ENCODE measurements around the gene EXOSC2. TPM values are rescaled to one million over a fixed set of nuclear protein-coding genes. Genes with fewer than 3 reads are reported as not detected.

EXOSC2 gene
- total and polyA plus RNA-seq, 2 of the 8 experiments (the other 6 are each of a cell fraction or from before 2014, with no cell fraction given): 47.8 to 93.6 TPM

- Histone ChIP-seq H4K20me1 (replicated peaks in 1 of 2; ENCODE audit: control insufficient read depth in 1 of 2, insufficient read depth in 2 of 2, low read length in 2 of 2) (peaks cover 7 to 21% of the 10 kb centered on the region in 2 experiments), H2BK5ac (ENCODE audit: low read depth, low read length) (no peak overlapping the region), H3K9me3 (ENCODE audit: insufficient read depth in 2 of 2, low read depth in 1 of 2, low read length in 1 of 2) (no peaks in the 10 kb centered on the region), H2AFZ (ENCODE audit: low read length) (peak overlapping the region; percentile 95), H2BK20ac (ENCODE audit: low read length) (no peak overlapping the region), H4K91ac (replicated peaks; ENCODE audit: insufficient read length, low read length) (peak overlapping the region; percentile 18), H3K23ac (ENCODE audit: insufficient read length) (no peak overlapping the region), H2BK120ac (replicated peaks; ENCODE audit: low read depth, low read length) (no peak overlapping the region), H3K23me2 (ENCODE audit: low read depth, low read length) (peaks cover 10% of the 10 kb centered on the region), H3K79me1 (ENCODE audit: low read depth, low read length) (peaks cover 16% of the 10 kb centered on the region), H2BK12ac (ENCODE audit: low read depth, low read length) (no peak overlapping the region), H3K79me2 (ENCODE audit: control insufficient read depth in 1 of 2, insufficient read depth in 2 of 2, low read length in 2 of 2) (peaks cover 16 to 40% of the 10 kb centered on the region in 2 experiments), H4K5ac (ENCODE audit: insufficient read length, low read depth, low read length) (peak overlapping the region; percentile 68), H2BK15ac (ENCODE audit: low read length) (no peak overlapping the region), H3K4ac (replicated peaks; ENCODE audit: insufficient read length, low read depth, low read length) (no peak overlapping the region), H3K9ac (replicated peaks in 1 of 4; ENCODE audit: extremely low read depth in 1 of 4, low read depth in 3 of 4, low read length in 3 of 4) (no peak overlapping the region; a peak in 2 of 7 replicates), H3K56ac (replicated peaks; ENCODE audit: insufficient read length, low read depth, low read length) (peak overlapping the region; percentile 9), H3K36me3 (ENCODE audit: control insufficient read depth in 2 of 4, insufficient read depth in 4 of 4, low read length in 3 of 4) (peaks cover 13 to 32% (median 25%) of the 10 kb centered on the region in 4 experiments), H3K14ac (ENCODE audit: insufficient read length) (no peak overlapping the region), H3K27ac (ENCODE audit: low read depth, low read length) (no peak overlapping the region), H3K4me2 (ENCODE audit: insufficient read depth in 1 of 2, low read depth in 2 of 2, low read length in 2 of 2) (peak overlapping the region; percentile 78 to 95), H3K18ac (ENCODE audit: extremely low read depth, low read length) (peak overlapping the region; percentile 89; the same call in 1 of the 2 replicates), H2AK5ac (ENCODE audit: low read depth, low read length) (no peak overlapping the region), H3K27me3 (replicated peaks in 1 of 4; ENCODE audit: control insufficient read depth in 3 of 4, extremely low read depth in 1 of 4, insufficient read depth in 3 of 4, low read length in 3 of 4) (no peaks in the 10 kb centered on the region), H3K4me3 (ENCODE audit: extremely low read depth in 1 of 4, insufficient read depth in 2 of 4, low read depth in 3 of 4, low read length in 4 of 4) (peak overlapping the region; percentile 94 to 100 (median 98)), H4K8ac (ENCODE audit: extremely low read depth, insufficient read depth, low read length) (no peak overlapping the region), H3K4me1 (replicated peaks in 1 of 4; ENCODE audit: control insufficient read depth in 3 of 4, insufficient read depth in 4 of 4, low read length in 3 of 4) (peaks cover 4 to 9% (median 6%) of the 10 kb centered on the region in 4 experiments; a peak in 6 of 7 replicates)
- 7% methylated on average over 8 of the region's 8 CpGs; no CpG with 5 or more reads in 1 of the 2 experiments for WGBS, 2 experiments (ENCODE audit: extremely low coverage in 1 of 2, insufficient coverage in 1 of 2, insufficient read length in 1 of 2, insufficient replicate concordance in 2 of 2, low coverage in 1 of 2, low lambda C conversion rate in 2 of 2, missing lambda C conversion rate in 1 of 2)
- FAIRE-seq (no peak), DNase-seq (ENCODE audit: low read depth in 1 of 2, low spot score in 2 of 2) (no peak)
- ChIA-PET CTCF (ENCODE audit: partially characterized antibody) (interaction anchor here (0.6 to 5.6 kb wide), 23 partner anchors 9 to 365 kb away, joined by 3 to 36 read pairs (median 5); no protein-coding TSS in a partner anchor), POLR2A (ENCODE audit: partially characterized antibody) (interaction anchor here (0.8 to 3.3 kb wide), 18 partner anchors 9 to 404 kb away, joined by 3 to 11 read pairs (median 3); partner anchors contain the start of gene AIF1L)
Measured at GRCh38 chr9:130693101-130693425, 517 bp upstream of the EXOSC2 start.

All from H1 (cell line).